H9 (cell line): ENCODE measurements around the gene SIX5. TPM values are rescaled to one million over a fixed set of nuclear protein-coding genes. Genes with fewer than 3 reads are reported as not detected.

ENCODE experiments used
- DNase-seq: peaks from one replicate; pipeline ENCODE4 v3.0.0-alpha.2; 2017
- H2AFZ ChIP-seq: one replicate; pipeline ENCODE4 v1.6.1; 2013; ENCODE audit warnings: mild to moderate bottlenecking, low read length, control low read depth, moderate library complexity
- H2AK5ac ChIP-seq: 2 replicates; pipeline ENCODE4 v1.6.1; 2013; ENCODE audit warnings: low read length, control low read depth, mixed read lengths; ENCODE audit not compliant: insufficient read length
- H2BK120ac ChIP-seq: one replicate; pipeline ENCODE4 v1.6.1; 2013; ENCODE audit warnings: low read depth, mild to moderate bottlenecking, low read length, control low read depth, inconsistent platforms; ENCODE audit not compliant: poor library complexity, severe bottlenecking
- H2BK12ac ChIP-seq: 2 replicates; pipeline ENCODE4 v1.6.1; 2013; ENCODE audit warnings: low read length, control low read depth, mixed read lengths, low read depth; ENCODE audit not compliant: insufficient read length
- H2BK15ac ChIP-seq: 2 replicates; pipeline ENCODE4 v1.6.1; 2013; ENCODE audit warnings: low read depth, low read length, control low read depth
- H2BK20ac ChIP-seq: one replicate; pipeline ENCODE4 v1.6.1; 2013; ENCODE audit warnings: low read depth, mild to moderate bottlenecking, low read length, control low read depth, inconsistent platforms; ENCODE audit not compliant: poor library complexity, severe bottlenecking
- H2BK5ac ChIP-seq: 2 replicates; pipeline ENCODE4 v1.6.1; 2013; ENCODE audit warnings: low read length, control low read depth, mixed read lengths; ENCODE audit not compliant: insufficient read length
- H3K14ac ChIP-seq: 2 replicates; pipeline ENCODE4 v1.6.1; 2013; ENCODE audit warnings: low read length, control low read depth; ENCODE audit not compliant: insufficient read depth
- H3K18ac ChIP-seq: 2 replicates; pipeline ENCODE4 v1.6.1; 2013; ENCODE audit warnings: low read depth, mild to moderate bottlenecking, mixed read lengths, low read length, control low read depth; ENCODE audit not compliant: insufficient read length
- H3K23ac ChIP-seq: 2 replicates; pipeline ENCODE4 v1.6.1; 2013; ENCODE audit warnings: low read length, control low read depth, mixed read lengths, low read depth; ENCODE audit not compliant: insufficient read length
- H3K23me2 ChIP-seq: 2 replicates; pipeline ENCODE4 v1.6.1; 2013; ENCODE audit warnings: low read depth, mild to moderate bottlenecking, mixed read lengths, low read length, control low read depth; ENCODE audit not compliant: insufficient read length, poor library complexity, severe bottlenecking
- H3K27ac ChIP-seq: 2 replicates; pipeline ENCODE4 v1.5.1; 2013; ENCODE audit warnings: low read length, control low read depth, mixed read lengths, low read depth; ENCODE audit not compliant: insufficient read length
- H3K27me3 ChIP-seq: 2 replicates; pipeline ENCODE4 v1.6.1; 2013; ENCODE audit warnings: low read length, control low read depth, inconsistent platforms; ENCODE audit not compliant: insufficient read depth
- H3K4ac ChIP-seq: 2 replicates; pipeline ENCODE4 v1.6.1; 2013; ENCODE audit warnings: low read depth, mild to moderate bottlenecking, control low read depth, inconsistent platforms, low read length, moderate library complexity
- H3K4me1 ChIP-seq: 2 replicates; pipeline ENCODE4 v1.6.1; 2013; ENCODE audit warnings: low read length, control low read depth, inconsistent platforms; ENCODE audit not compliant: insufficient read depth
- H3K4me2 ChIP-seq: 2 replicates; pipeline ENCODE4 v1.6.1; 2013; ENCODE audit warnings: low read length, control low read depth, mixed read lengths; ENCODE audit not compliant: insufficient read length, insufficient read depth
- H3K56ac ChIP-seq: 2 replicates; pipeline ENCODE4 v1.6.1; 2013; ENCODE audit warnings: low read depth, mild to moderate bottlenecking, mixed read lengths, low read length, control low read depth; ENCODE audit not compliant: insufficient read length
- H3K79me1 ChIP-seq: 2 replicates; pipeline ENCODE4 v1.6.1; 2013; ENCODE audit warnings: low read depth, mild to moderate bottlenecking, moderate library complexity, low read length, control low read depth, inconsistent platforms; ENCODE audit not compliant: insufficient read depth, poor library complexity, severe bottlenecking
- H3K79me2 ChIP-seq: 2 replicates; pipeline ENCODE4 v1.6.1; 2013; ENCODE audit warnings: low read length, control low read depth, inconsistent platforms; ENCODE audit not compliant: insufficient read depth
- H3K9ac ChIP-seq: 2 replicates; pipeline ENCODE4 v1.6.1; 2013; ENCODE audit warnings: low read length, control low read depth, mixed read lengths; ENCODE audit not compliant: insufficient read length; ENCODE audit errors: extremely low read depth
- H3K9me3 ChIP-seq: one replicate; pipeline ENCODE4 v1.6.1; 2013; ENCODE audit warnings: low read depth, low read length, inconsistent platforms; ENCODE audit not compliant: control insufficient read depth
- H3T11ph ChIP-seq: one replicate; pipeline ENCODE4 v1.6.1; 2013; ENCODE audit warnings: mild to moderate bottlenecking, low read length, control low read depth, inconsistent platforms
- H4K20me1 ChIP-seq: one replicate; pipeline ENCODE4 v1.6.1; 2013; ENCODE audit not compliant: control insufficient read depth, insufficient read length, insufficient read depth
- H4K5ac ChIP-seq: 2 replicates; pipeline ENCODE4 v1.6.1; 2013; ENCODE audit warnings: low read depth, mild to moderate bottlenecking, mixed read lengths, low read length, control low read depth; ENCODE audit not compliant: insufficient read length
- H4K8ac ChIP-seq: replicated peaks from 2 replicates; pipeline ENCODE4 v1.6.1; 2013; ENCODE audit warnings: low read length, control low read depth, mixed read lengths, low read depth; ENCODE audit not compliant: insufficient read length
- H4K91ac ChIP-seq: 2 replicates; pipeline ENCODE4 v1.6.1; 2013; ENCODE audit warnings: low read depth, mild to moderate bottlenecking, moderate library complexity, mixed read lengths, low read length, control low read depth; ENCODE audit not compliant: insufficient read length
- H3K27ac Mint-ChIP-seq, 3 experiments: 2 replicates in 2 of 3; 3 replicates in 1 of 3; pipeline ENCODE4 v1.8.0; 2020 to 2021; ENCODE audit warnings: mixed read lengths in 3 of 3, mild to moderate bottlenecking in 1 of 3, moderate library complexity in 1 of 3
- H3K27me3 Mint-ChIP-seq: 2 replicates; pipeline ENCODE4 v1.8.0; 2021; ENCODE audit warnings: low read depth, mild to moderate bottlenecking, moderate library complexity, mixed read lengths
- H3K36me3 Mint-ChIP-seq, 3 experiments: 2 replicates in 2 of 3; 3 replicates in 1 of 3; pipeline ENCODE4 v1.8.0; 2020 to 2021; ENCODE audit warnings: low read depth in 3 of 3, mixed read lengths in 3 of 3; ENCODE audit not compliant: insufficient read depth in 1 of 3
- H3K4me1 Mint-ChIP-seq, 2 experiments: 2 replicates each; pipeline ENCODE4 v1.8.0; 2020; ENCODE audit warnings: mixed read lengths in 2 of 2
- H3K4me3 Mint-ChIP-seq, 2 experiments: 2 replicates in 1 of 2; 3 replicates in 1 of 2; pipeline ENCODE4 v1.8.0; 2020 to 2021; ENCODE audit warnings: mild to moderate bottlenecking in 2 of 2, mixed read lengths in 2 of 2, moderate library complexity in 1 of 2
- H3K9me3 Mint-ChIP-seq, 2 experiments: 2 replicates in 1 of 2; 3 replicates in 1 of 2; pipeline ENCODE4 v1.8.0; 2020; ENCODE audit warnings: mild to moderate bottlenecking in 2 of 2, mixed read lengths in 2 of 2, moderate library complexity in 1 of 2
- WGBS: extraction: QIAGEN DNeasy Blood & Tissue Kit; methylation state at CpG from one replicate; pipeline ENCODE4 v1.1.7; 2013; ENCODE audit warnings: missing lambda C conversion rate, low lambda C conversion rate, mixed read lengths; ENCODE audit not compliant: insufficient read length; ENCODE audit errors: extremely low coverage; 5-methylcytosine and 5-hydroxymethylcytosine counted together
- total RNA-seq: library from RNA; stranded (reverse); gene quantifications from 2 replicates; pipeline ENCODE4 v1.2.1, GENCODE V29; 2021
- TF ChIP-seq, protein P1 (sequence below): fragments of 200-600 bp; sonication (generic); conservative IDR thresholded peaks from 3 replicates; pipeline ENCODE4 v1.8.0; 2021; ENCODE audit warnings: antibody characterized with exemption, mild to moderate bottlenecking

SIX5 gene
- total RNA-seq, 1 experiment from 2014 or later = 41.7 TPM

- H4K91ac ChIP-seq = peak overlapping the region; percentile 50
- WGBS = 100% methylated on average over 1 of the region's 24 CpGs
- DNase-seq = no peak
- no peaks in the 10 kb centered on the region for H3K27me3 ChIP-seq
- peak overlapping the region; percentile 81 for H3K27ac ChIP-seq
- peak overlapping the region; percentile 99 for H2AK5ac ChIP-seq
- H3K9ac ChIP-seq = peak overlapping the region; percentile 99
- H2BK20ac ChIP-seq = peak overlapping the region; percentile 99
- peak overlapping the region; percentile 91 to 96 for H3K4me3 Mint-ChIP-seq
- peak overlapping the region; percentile 100 for H3K18ac ChIP-seq
- peak overlapping the region; percentile 87 to 99 (median 97) for H3K27ac Mint-ChIP-seq
- H3K14ac ChIP-seq = peak overlapping the region; percentile 99
- peak overlapping the region; percentile 92 for H4K8ac ChIP-seq
- peak overlapping the region; percentile 92 for H2BK120ac ChIP-seq
- H3K4ac ChIP-seq = peak overlapping the region; percentile 96; the same call in 1 of the 2 replicates
- H2BK5ac ChIP-seq = peak overlapping the region; percentile 94
- no peaks in the 10 kb centered on the region for H4K20me1 ChIP-seq
- no peak overlapping the region for H2BK15ac ChIP-seq
- H3K79me1 ChIP-seq = no peaks in the 10 kb centered on the region
- H3K9me3 Mint-ChIP-seq = no peaks in the 10 kb centered on the region
- H3K4me2 ChIP-seq = peak overlapping the region; percentile 100
- peak overlapping the region; percentile 92 for H4K5ac ChIP-seq
- peak overlapping the region; percentile 97 for H3T11ph ChIP-seq
- peaks cover 14% of the 10 kb centered on the region for H3K23me2 ChIP-seq
- peaks cover 12% of the 10 kb centered on the region; the same call in 1 of the 2 replicates for H3K79me2 ChIP-seq
- H3K27me3 Mint-ChIP-seq = no peaks in the 10 kb centered on the region
- H3K36me3 Mint-ChIP-seq = peaks cover 14 to 29% (median 24%) of the 10 kb centered on the region in 3 experiments; a peak in 6 of 7 replicates
- H3K4me1 Mint-ChIP-seq = peaks cover 29 to 32% of the 10 kb centered on the region in 2 experiments
- H3K56ac ChIP-seq = peak overlapping the region; percentile 97
- no peaks in the 10 kb centered on the region for H3K9me3 ChIP-seq
- H3K4me1 ChIP-seq = no peaks in the 10 kb centered on the region
- no peak overlapping the region for H3K23ac ChIP-seq
- peak overlapping the region; percentile 60 for H2BK12ac ChIP-seq
- TF ChIP-seq, protein P1, sequence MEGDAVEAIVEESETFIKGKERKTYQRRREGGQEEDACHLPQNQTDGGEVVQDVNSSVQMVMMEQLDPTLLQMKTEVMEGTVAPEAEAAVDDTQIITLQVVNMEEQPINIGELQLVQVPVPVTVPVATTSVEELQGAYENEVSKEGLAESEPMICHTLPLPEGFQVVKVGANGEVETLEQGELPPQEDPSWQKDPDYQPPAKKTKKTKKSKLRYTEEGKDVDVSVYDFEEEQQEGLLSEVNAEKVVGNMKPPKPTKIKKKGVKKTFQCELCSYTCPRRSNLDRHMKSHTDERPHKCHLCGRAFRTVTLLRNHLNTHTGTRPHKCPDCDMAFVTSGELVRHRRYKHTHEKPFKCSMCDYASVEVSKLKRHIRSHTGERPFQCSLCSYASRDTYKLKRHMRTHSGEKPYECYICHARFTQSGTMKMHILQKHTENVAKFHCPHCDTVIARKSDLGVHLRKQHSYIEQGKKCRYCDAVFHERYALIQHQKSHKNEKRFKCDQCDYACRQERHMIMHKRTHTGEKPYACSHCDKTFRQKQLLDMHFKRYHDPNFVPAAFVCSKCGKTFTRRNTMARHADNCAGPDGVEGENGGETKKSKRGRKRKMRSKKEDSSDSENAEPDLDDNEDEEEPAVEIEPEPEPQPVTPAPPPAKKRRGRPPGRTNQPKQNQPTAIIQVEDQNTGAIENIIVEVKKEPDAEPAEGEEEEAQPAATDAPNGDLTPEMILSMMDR = 0 out of 3 replicates have a peak, but pooled peaks have one; percentile 18
- H2AFZ ChIP-seq = no peak overlapping the region
Measured at GRCh38 chr19:45716359-45717130, 52.5 kb downstream of the SIX5 start.
